Upper lobe of left lung (tissue), 6 donors: ENCODE data around the gene GCC2. TPM values are rescaled to one million over a fixed set of nuclear protein-coding genes. Genes with fewer than 3 reads are reported as not detected.
"Not testable (repeated sequence)": the region's sequence is repeated elsewhere in the genome, so short reads cannot be mapped to it uniquely, and the experiment has no call there.

Source experiments
- ATAC-seq, 2 donors: fragments of 200-7000 bp; cut with Tn5 transposase; one replicate each; pipeline ENCODE4 v1.9.1; 2022; ENCODE audit warnings: mild to moderate bottlenecking in 2 of 2, moderate library complexity in 2 of 2; ENCODE audit not compliant: low FRiP score in 2 of 2
- DNase-seq, 2 donors: peaks; one replicate each; pipeline ENCODE4 v3.0.0-alpha.2; 2019 to 2020
- H3K27ac ChIP-seq, 4 donors: fragments of 200-600 bp; sonication (generic); one replicate each; pipeline ENCODE4 v1.5.1; 2016 to 2019
- H3K27me3 ChIP-seq, 4 donors: fragments of 200-600 bp; sonication (generic); one replicate each; pipeline ENCODE4 v1.5.1; 2017 to 2019
- H3K36me3 ChIP-seq, 4 donors: fragments of 200-600 bp; sonication (generic); one replicate each; pipeline ENCODE4 v1.5.1; 2016 to 2019
- H3K4me1 ChIP-seq, 4 donors: fragments of 200-600 bp; sonication (generic); one replicate each; pipeline ENCODE4 v1.5.1; 2018 to 2019
- H3K4me3 ChIP-seq, 4 donors: fragments of 200-600 bp; sonication (generic); one replicate each; pipeline ENCODE4 v1.5.1; 2017 to 2019; ENCODE audit warnings: mild to moderate bottlenecking in 2 of 4, moderate library complexity in 1 of 4
- H3K9me3 ChIP-seq, 4 donors: fragments of 200-600 bp; sonication (generic); one replicate each; pipeline ENCODE4 v1.5.1; 2018 to 2019
- EP300 ChIP-seq, 4 donors: sonication (generic); formaldehyde crosslinking; IDR thresholded peaks; one replicate each; pipeline ENCODE4 v1.5.1; 2017; ENCODE audit warnings: antibody characterized with exemption in 4 of 4, control low read depth in 2 of 4
- POLR2A ChIP-seq, 4 donors: fragments of 450-650 bp; IDR thresholded peaks; one replicate each; pipeline ENCODE4 v1.5.1; 2016 to 2017; ENCODE audit warnings: antibody characterized with exemption in 4 of 4, mild to moderate bottlenecking in 2 of 4
- POLR2AphosphoS5 ChIP-seq, 2 donors: sonication (generic); formaldehyde crosslinking; IDR thresholded peaks; one replicate each; pipeline ENCODE4 v1.5.1; 2017; ENCODE audit warnings: antibody characterized with exemption in 2 of 2
- whole genome bisulfite sequencing, 2 donors: methylation state at CpG; one replicate each; pipeline ENCODE4 v1.1.5; 2017 to 2018; 5-methylcytosine and 5-hydroxymethylcytosine counted together
- total RNA-seq, 6 donors: library from RNA; depleted of rRNA in 4 of 6; stranded (reverse); fragments of >200 nt in 4 of 6; gene quantifications; one replicate each; pipeline versions ENCODE4 v1.1.0 to v1.2.1, GENCODE V29; 2016 to 2021
- TF ChIP-seq, protein P1 (sequence below), 6 experiments: fragments of 450-650 bp in 4 of 6; fragments of 200-600 bp in 2 of 6; sonication (generic) in 2 of 6; IDR thresholded peaks; one replicate each; pipeline ENCODE4 v1.5.1; 2016 to 2019; ENCODE audit warnings: antibody characterized with exemption in 6 of 6
- donor health status: DM: no; HTN: no; CAD: no; lungs with moderate emphysema.
- donor health status: DM: no; HTN: yes; CAD: no; lungs with severe emphysema.

GCC2 gene
- total RNA-seq, 6 donors from 2014 or later, result 30.7 to 96.4 (median 37.8) TPM

DNA sequence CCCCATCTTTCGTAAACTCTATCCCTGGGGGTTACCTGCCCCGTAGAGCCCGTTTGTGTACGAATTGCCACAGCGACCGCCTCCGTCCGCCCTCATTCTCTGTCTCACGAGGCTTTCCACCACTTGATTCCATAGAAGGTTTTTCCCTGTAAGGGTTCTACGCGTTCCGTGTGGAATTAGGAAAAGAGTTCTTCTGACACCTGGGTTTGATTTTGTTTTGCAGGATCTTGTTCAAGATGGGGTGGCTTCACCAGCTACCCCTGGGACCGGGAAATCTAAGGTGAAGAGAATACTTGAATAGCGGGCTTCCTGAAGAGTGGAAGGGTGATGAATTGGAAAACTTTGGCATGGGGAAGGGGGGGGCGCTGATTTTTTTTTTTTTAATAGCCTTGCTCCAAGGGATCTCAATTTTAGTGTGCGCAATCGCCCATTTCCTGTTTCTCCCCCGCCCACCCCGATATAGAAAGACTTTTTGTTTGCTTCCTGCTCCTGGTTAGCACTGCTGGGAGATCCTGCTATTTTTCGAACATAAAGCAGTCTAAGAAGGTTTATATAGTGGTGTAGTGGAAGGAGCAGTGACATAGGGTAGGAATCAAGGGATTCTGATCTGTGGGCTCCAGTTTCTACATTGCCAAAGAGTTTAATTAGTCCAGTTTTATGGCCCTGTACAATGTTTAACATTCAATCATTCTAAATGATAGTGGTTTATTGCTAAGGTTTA, 564 bp downstream of the GCC2 start:
- Histone ChIP-seq H3K27me3 (no peaks in the 10 kb centered on the region), H3K9me3 (no peaks in the 10 kb centered on the region), H3K4me1 (peaks cover 7 to 17% (median 10%) of the 10 kb centered on the region in 4 donors), H3K27ac (peak overlapping the region; percentile 85 to 94 (median 90)), H3K4me3 (peak overlapping the region; percentile 69 to 88 (median 76)), H3K36me3 (peaks cover 10 to 30% (median 20%) of the 10 kb centered on the region in 4 donors)
- TF ChIP-seq POLR2AphosphoS5 (IDR thresholded peaks at IDR 0.05) (no peak), POLR2A (IDR thresholded peaks at IDR 0.05) (no peak)
- WGBS, 2 donors, result 0% methylated on average over 11 to 20 of the region's 20 CpGs
- DNase-seq (peak in 1 of 2 donors; percentile 36), ATAC-seq (peak in 1 of 2 donors; percentile 61)

- no peak overlapping the region for H3K27ac ChIP-seq
These were observed 1.9 kb downstream of the GCC2 start for GRCh38 chr2:108450863-108451262.

DNA sequence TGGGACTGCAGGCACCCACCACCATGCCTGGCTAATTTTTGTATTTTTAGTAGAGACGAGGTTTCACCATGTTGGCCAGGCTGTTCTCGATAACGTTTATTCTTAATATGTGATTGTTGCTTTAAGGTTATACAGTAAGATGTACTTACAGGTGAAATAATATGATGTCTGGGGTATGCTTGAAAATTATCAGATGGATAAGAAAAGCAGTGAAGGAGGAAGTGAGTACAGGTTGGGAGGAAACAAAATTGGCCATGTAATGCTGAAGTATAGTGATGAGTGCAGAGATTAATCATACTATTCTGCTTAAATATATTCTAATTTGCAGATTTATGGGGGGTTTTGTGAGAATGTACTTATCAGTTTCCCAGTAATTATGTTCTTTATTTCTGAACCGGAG, 3.0 kb downstream of the GCC2 start:
- H3K36me3 ChIP-seq, result peaks cover 15 to 53% (median 31%) of the 10 kb centered on the region in 4 donors
- DNase-seq (no peak), ATAC-seq (no peak)
- H3K4me3 ChIP-seq, result no peak overlapping the region
- no peaks in the 10 kb centered on the region for H3K9me3 ChIP-seq
- TF ChIP-seq, protein P1, sequence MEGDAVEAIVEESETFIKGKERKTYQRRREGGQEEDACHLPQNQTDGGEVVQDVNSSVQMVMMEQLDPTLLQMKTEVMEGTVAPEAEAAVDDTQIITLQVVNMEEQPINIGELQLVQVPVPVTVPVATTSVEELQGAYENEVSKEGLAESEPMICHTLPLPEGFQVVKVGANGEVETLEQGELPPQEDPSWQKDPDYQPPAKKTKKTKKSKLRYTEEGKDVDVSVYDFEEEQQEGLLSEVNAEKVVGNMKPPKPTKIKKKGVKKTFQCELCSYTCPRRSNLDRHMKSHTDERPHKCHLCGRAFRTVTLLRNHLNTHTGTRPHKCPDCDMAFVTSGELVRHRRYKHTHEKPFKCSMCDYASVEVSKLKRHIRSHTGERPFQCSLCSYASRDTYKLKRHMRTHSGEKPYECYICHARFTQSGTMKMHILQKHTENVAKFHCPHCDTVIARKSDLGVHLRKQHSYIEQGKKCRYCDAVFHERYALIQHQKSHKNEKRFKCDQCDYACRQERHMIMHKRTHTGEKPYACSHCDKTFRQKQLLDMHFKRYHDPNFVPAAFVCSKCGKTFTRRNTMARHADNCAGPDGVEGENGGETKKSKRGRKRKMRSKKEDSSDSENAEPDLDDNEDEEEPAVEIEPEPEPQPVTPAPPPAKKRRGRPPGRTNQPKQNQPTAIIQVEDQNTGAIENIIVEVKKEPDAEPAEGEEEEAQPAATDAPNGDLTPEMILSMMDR (IDR thresholded peaks at IDR 0.05), result no peak
- TF ChIP-seq POLR2AphosphoS5 (IDR thresholded peaks at IDR 0.05), result no peak
- no peak for TF ChIP-seq POLR2A (IDR thresholded peaks at IDR 0.05)
- TF ChIP-seq EP300 (IDR thresholded peaks at IDR 0.05), result no peak
- peaks cover 7 to 17% (median 10%) of the 10 kb centered on the region in 4 donors for H3K4me1 ChIP-seq
- 92% methylated on average over 4 of the region's 4 CpGs for WGBS, 2 donors
- no peak overlapping the region for H3K27ac ChIP-seq
- no peaks in the 10 kb centered on the region for H3K27me3 ChIP-seq

More at GRCh38 chr2:108450863-108451262, 1.9 kb downstream of the GCC2 start:
- Histone ChIP-seq H3K4me3 (no peak overlapping the region), H3K36me3 (peaks cover 15 to 43% (median 27%) of the 10 kb centered on the region in 4 donors), H3K4me1 (peaks cover 7 to 17% (median 10%) of the 10 kb centered on the region in 4 donors), H3K27me3 (no peaks in the 10 kb centered on the region), H3K9me3 (no peaks in the 10 kb centered on the region)
- ATAC-seq, result no peak
- TF ChIP-seq POLR2AphosphoS5 (IDR thresholded peaks at IDR 0.05), result no peak
- no peak for TF ChIP-seq POLR2A (IDR thresholded peaks at IDR 0.05)
- no peak for TF ChIP-seq EP300 (IDR thresholded peaks at IDR 0.05)
- TF ChIP-seq, protein P1 (IDR thresholded peaks at IDR 0.05), result no peak
- 90 to 92% methylated on average over 3 of the region's 3 CpGs for WGBS, 2 donors
- DNase-seq, result no peak

GRCh38 chr2:108453530-108453929, 4.5 kb downstream of the GCC2 start:
- ATAC-seq, H3K4me3 ChIP-seq, DNase-seq, H3K27me3 ChIP-seq, H3K27ac ChIP-seq: not testable (repeated sequence)
- peaks cover 0 to 11% (median 4%) of the 10 kb centered on the region in 4 donors for H3K9me3 ChIP-seq
- H3K4me1 ChIP-seq, result peaks cover 7 to 11% (median 9%) of the 10 kb centered on the region in 4 donors
- peaks cover 16 to 64% (median 31%) of the 10 kb centered on the region in 4 donors for H3K36me3 ChIP-seq
- 95 to 100% methylated on average over 4 of the region's 4 CpGs for WGBS, 2 donors

- no peak for ATAC-seq
- H3K27me3 ChIP-seq, result no peaks in the 10 kb centered on the region
- no peak overlapping the region for H3K4me3 ChIP-seq
- H3K4me1 ChIP-seq, result peaks cover 7 to 10% (median 9%) of the 10 kb centered on the region in 4 donors
- DNase-seq, result no peak
- 96 to 97% methylated on average over 2 of the region's 2 CpGs for WGBS, 2 donors
- H3K27ac ChIP-seq, result no peak overlapping the region
- peaks cover 19 to 69% (median 33%) of the 10 kb centered on the region in 4 donors for H3K36me3 ChIP-seq
- H3K9me3 ChIP-seq, result peaks cover 0 to 11% (median 4%) of the 10 kb centered on the region in 4 donors
- TF ChIP-seq POLR2AphosphoS5 (IDR thresholded peaks at IDR 0.05) (no peak), POLR2A (IDR thresholded peaks at IDR 0.05) (no peak), EP300 (IDR thresholded peaks at IDR 0.05) (no peak)
- TF ChIP-seq, protein P1 (IDR thresholded peaks at IDR 0.05), result no peak
These were observed 5.4 kb downstream of the GCC2 start for GRCh38 chr2:108454440-108454839.
